GM12873 (cell line): ENCODE results near the gene SUSD4.

Experiments
- CTCF ChIP-seq: IDR thresholded peaks from 2 replicates; pipeline ENCODE4 v1.5.1; 2012; ENCODE audit warnings: low read depth, mild to moderate bottlenecking, moderate library complexity, low read length, control low read depth; ENCODE audit not compliant: insufficient read depth; ENCODE audit errors: missing control alignments

SUSD4 gene

DNA sequence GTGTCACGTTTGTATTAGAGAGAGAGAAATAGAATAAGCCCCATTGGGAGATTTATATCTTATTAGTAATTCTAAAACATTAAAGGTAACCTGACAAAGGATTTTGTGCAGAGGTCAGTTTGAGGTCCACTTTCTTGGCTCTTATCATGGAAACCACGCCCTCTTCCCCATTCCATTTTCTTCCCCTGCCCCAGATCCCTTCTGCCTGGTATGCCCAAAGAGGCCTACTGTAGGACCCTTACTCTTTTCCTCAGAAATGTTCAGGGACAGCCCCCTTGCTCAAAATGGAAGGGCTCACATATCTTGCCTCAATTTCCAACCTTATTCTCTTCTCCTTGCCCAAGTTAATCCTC is 38.8 kb upstream of the SUSD4 start:
- TF ChIP-seq CTCF: no peak

GRCh38 chr1:223401873-223402789 is 38.2 kb upstream of the SUSD4 start:
- no peak for TF ChIP-seq CTCF

GRCh38 chr1:223394706-223395105 is 30.7 kb upstream of the SUSD4 start:
- no peak for TF ChIP-seq CTCF

- TF ChIP-seq CTCF: no peak
Observed at GRCh38 chr1:223394242-223394641, 30.3 kb upstream of the SUSD4 start.

DNA sequence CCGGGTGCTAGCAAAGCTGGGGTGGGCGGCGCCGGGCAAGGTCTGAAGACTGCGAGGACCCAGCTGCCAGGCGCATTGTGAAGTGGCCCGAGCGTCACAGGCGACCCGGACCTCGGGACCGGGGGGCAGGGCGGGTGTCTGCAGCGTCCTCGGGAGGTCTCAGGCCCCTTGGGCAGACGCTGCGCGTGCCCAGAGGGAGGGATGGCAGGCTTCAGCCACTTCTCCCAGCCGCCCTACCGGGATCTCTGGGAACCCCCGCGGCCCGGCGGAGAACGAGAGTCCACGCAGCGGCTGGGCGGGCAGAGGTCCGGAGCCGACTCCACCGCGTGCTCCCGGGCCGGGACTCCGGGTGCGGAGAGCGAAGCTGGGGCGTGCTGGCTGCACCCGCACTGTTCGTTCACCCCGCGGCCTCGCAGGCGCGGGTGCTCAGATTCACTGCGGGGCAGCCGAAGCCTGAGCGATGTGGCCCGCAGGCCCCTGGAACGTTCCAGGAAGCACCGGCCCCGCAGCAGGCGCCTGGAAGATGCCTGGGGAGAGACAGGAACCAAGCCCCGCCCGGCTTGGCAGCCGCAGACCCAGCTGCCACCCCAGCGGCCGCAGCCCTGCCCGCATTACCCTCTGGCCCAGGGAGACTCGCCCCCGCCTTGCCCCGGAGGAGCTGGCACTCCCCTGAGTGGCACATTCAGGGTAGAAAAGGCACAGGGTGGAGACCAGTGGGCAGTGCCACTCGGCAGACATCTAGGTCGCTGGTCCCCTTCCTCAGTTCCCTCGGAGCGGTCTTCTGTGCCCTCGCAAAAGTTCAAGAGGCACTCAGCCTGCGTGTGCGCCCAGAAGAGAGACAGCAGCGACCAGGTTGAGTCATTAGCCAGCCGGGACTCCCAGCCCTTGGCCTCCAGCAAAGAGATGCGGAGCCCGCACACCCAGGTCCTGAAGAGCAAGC is 29.6 kb upstream of the SUSD4 start, which contains the start of gene CCDC185:
CCDC185 (plus strand) TSS at position 141 of the 940 bp plus-strand sequence; CDS start at position 202, 61 bp downstream.
- no peak for TF ChIP-seq CTCF

GRCh38 chr1:223390618-223391017 is 26.6 kb upstream of the SUSD4 start:
- no peak for TF ChIP-seq CTCF

DNA sequence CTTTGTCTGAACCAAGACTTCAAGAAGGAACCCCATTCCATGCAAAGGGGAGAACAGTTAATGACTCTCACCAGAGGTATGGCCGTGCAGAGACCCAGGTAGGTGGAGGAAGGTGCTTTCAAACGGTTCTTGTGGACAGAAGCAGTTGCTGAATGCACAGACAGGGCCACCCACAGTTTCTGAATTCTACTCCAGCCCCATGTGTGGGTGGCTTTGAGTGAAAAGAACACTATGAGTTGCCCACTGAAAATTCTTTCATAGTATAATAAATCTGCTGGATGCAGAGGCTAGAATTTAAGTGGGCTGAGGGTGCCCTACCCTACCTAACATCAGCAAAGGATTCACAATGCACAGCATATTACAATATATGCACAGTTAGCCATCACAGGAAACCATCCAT is 22.0 kb upstream of the SUSD4 start:
- TF ChIP-seq CTCF: no peak
